ENCODE measurements around the gene ALDH8A1. TPM values are rescaled to one million over a fixed set of nuclear protein-coding genes. Genes with fewer than 3 reads are reported as not detected.

The ALDH8A1 gene
- total and polyA plus RNA-seq, 2 of the 13 experiments (the other 11 are each of a cell fraction or from before 2014, with no cell fraction given): 1.1 to 3.4 TPM

DNA sequence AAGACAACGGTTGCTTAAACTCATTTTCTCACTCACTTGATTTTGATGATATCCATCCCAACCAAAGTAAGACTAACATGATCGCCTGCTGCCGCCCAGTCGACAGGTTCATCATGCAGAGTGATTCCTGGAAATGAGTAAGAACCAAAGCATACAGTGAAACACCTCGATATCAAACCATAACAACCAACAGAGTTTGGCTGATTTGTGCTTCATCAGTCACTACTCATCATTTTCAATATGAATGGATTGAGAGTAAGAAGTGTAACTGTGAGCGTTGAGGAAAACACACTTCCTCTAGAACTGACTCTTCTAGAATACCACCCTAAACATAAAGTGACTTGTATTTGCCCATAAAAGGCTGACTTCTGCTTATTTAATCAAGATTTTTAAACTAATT lies 29.2 kb upstream of the ALDH8A1 start:
- H3K79me2 ChIP-seq (ENCODE audit: insufficient read depth, low read length): no peaks in the 10 kb centered on the region
- WGBS (ENCODE audit: low lambda C conversion rate): 96% methylated on average over 6 of the region's 6 CpGs
- no peak for DNase-seq (ENCODE audit: low spot score)
- intact Hi-C loops (cut with micrococcal nuclease; ENCODE audit: unreplicated experiment) (no loop called here), in situ Hi-C loops (cut with HindIII; ENCODE audit: extremely low pct_ligation_motif_present, low pct_unique_long_range_greater_than_20kb) (no loop called here)
- H3K27me3 ChIP-seq (ENCODE audit: control insufficient read depth in 1 of 2, insufficient read depth in 2 of 2, low read length in 2 of 2): no peaks in the 10 kb centered on the region
- H3K4me1 ChIP-seq (ENCODE audit: insufficient read depth, low read length): no peaks in the 10 kb centered on the region
- no peak overlapping the region for H3K27ac ChIP-seq (ENCODE audit: extremely low read length, insufficient read depth, low read length)
- peaks cover 7 to 40% of the 10 kb centered on the region in 2 experiments; a peak in 4 of 5 replicates for H3K36me3 ChIP-seq (replicated peaks in 1 of 2; ENCODE audit: control insufficient read depth in 1 of 2, insufficient read depth in 2 of 2, low read length in 2 of 2)
- H4K20me1 ChIP-seq (ENCODE audit: insufficient read depth, low read length): no peaks in the 10 kb centered on the region
- no peak overlapping the region for H3K4me2 ChIP-seq (ENCODE audit: low read depth, low read length)
- no peak for ATAC-seq
- ChIA-PET CTCF (ENCODE audit: low intra/inter-chr PET ratio, low total read pairs) (no interaction called here), POLR2A (no interaction called here)
- no peak overlapping the region for H3K9ac ChIP-seq (ENCODE audit: insufficient read depth, low read depth, low read length)
- no peaks in the 10 kb centered on the region for H3K9me3 ChIP-seq (ENCODE audit: low read length)
- no peak overlapping the region for H2AFZ ChIP-seq (ENCODE audit: low read length)
- no TSS peak for BruUV-seq (replicated peaks)
- no peak for FAIRE-seq
- no peak overlapping the region for H3K4me3 ChIP-seq (replicated peaks in 1 of 3; ENCODE audit: insufficient read depth in 1 of 3, low read depth in 2 of 3, low read length in 3 of 3)
- TF ChIP-seq HOXA3 (CRISPR knock-in tag; IDR thresholded peaks at IDR 0.05): no peak
- TF ChIP-seq ZNF503 (CRISPR knock-in tag; IDR thresholded peaks at IDR 0.05): no peak
- no peak for TF ChIP-seq ZNF674 (CRISPR knock-in tag; IDR thresholded peaks at IDR 0.05; ENCODE audit: low read depth)
- TF ChIP-seq ZNF512B (CRISPR knock-in tag; IDR thresholded peaks at IDR 0.05; ENCODE audit: borderline replicate concordance): no peak
- TF ChIP-seq KDM6A (CRISPR knock-in tag; IDR thresholded peaks at IDR 0.05; ENCODE audit: low read depth): no peak
- TF ChIP-seq KIAA2018 (CRISPR knock-in tag; IDR thresholded peaks at IDR 0.05; ENCODE audit: borderline replicate concordance): no peak
- TF ChIP-seq SIX4 (CRISPR knock-in tag; IDR thresholded peaks at IDR 0.05): no peak
- TF ChIP-seq, protein P1, sequence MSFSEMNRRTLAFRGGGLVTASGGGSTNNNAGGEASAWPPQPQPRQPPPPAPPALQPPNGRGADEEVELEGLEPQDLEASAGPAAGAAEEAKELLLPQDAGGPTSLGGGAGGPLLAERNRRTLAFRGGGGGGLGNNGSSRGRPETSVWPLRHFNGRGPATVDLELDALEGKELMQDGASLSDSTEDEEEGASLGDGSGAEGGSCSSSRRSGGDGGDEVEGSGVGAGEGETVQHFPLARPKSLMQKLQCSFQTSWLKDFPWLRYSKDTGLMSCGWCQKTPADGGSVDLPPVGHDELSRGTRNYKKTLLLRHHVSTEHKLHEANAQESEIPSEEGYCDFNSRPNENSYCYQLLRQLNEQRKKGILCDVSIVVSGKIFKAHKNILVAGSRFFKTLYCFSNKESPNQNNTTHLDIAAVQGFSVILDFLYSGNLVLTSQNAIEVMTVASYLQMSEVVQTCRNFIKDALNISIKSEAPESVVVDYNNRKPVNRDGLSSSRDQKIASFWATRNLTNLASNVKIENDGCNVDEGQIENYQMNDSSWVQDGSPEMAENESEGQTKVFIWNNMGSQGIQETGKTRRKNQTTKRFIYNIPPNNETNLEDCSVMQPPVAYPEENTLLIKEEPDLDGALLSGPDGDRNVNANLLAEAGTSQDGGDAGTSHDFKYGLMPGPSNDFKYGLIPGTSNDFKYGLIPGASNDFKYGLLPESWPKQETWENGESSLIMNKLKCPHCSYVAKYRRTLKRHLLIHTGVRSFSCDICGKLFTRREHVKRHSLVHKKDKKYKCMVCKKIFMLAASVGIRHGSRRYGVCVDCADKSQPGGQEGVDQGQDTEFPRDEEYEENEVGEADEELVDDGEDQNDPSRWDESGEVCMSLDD (CRISPR knock-in tag; IDR thresholded peaks at IDR 0.05; ENCODE audit: borderline replicate concordance): no peak
- TF ChIP-seq ZNF367 (CRISPR knock-in tag; IDR thresholded peaks at IDR 0.05; ENCODE audit: borderline replicate concordance): no peak

Data from HepG2 (cell line).